GM19438 (cell line): Measurements from ENCODE around the gene TMEM271.

Source experiments
- ATAC-seq: cut with Tn5 transposase; IDR thresholded peaks from one replicate; pipeline ENCODE4 v1.9.1; 2021; ENCODE audit warnings: low read depth; ENCODE audit not compliant: unreplicated experiment

The TMEM271 gene

GRCh38 chr4:535181-535923 lies 40.7 kb downstream of the TMEM271 start:
- ATAC-seq: no peak

GRCh38 chr4:534576-535151 lies 41.4 kb downstream of the TMEM271 start:
- ATAC-seq: no peak

- no peak for ATAC-seq
Measured at GRCh38 chr4:534101-534575, 42.0 kb downstream of the TMEM271 start.

- no peak for ATAC-seq
Measured at GRCh38 chr4:533318-534100, 42.6 kb downstream of the TMEM271 start.

GRCh38 chr4:532588-533317 lies 43.3 kb downstream of the TMEM271 start:
- ATAC-seq: no peak

- no peak for ATAC-seq
Measured at GRCh38 chr4:531721-532565, 44.2 kb downstream of the TMEM271 start.

- no peak for ATAC-seq
Measured at GRCh38 chr4:531076-531475, 45.0 kb downstream of the TMEM271 start.

- no peak for ATAC-seq
Measured at GRCh38 chr4:530017-530781, 45.9 kb downstream of the TMEM271 start.

GRCh38 chr4:529563-529962 lies 46.5 kb downstream of the TMEM271 start:
- ATAC-seq: no peak

GRCh38 chr4:528835-529234 lies 47.3 kb downstream of the TMEM271 start:
- no peak for ATAC-seq

- ATAC-seq: no peak
Measured at GRCh38 chr4:528296-528695, 47.8 kb downstream of the TMEM271 start.

- no peak for ATAC-seq
Measured at GRCh38 chr4:526971-527460, 49.1 kb downstream of the TMEM271 start.

- ATAC-seq: no peak
Measured at GRCh38 chr4:526189-526909, 49.7 kb downstream of the TMEM271 start.

- ATAC-seq: no peak
Measured at GRCh38 chr4:525660-526059, 50.4 kb downstream of the TMEM271 start.

GRCh38 chr4:524196-524595 lies 51.9 kb downstream of the TMEM271 start:
- ATAC-seq: no peak
